ENCODE measurements around the gene C3orf18. TPM values are rescaled to one million over a fixed set of nuclear protein-coding genes. Genes with fewer than 3 reads are reported as not detected.

The C3orf18 gene
- total RNA-seq, 1 experiment from 2014 or later = 5.0 TPM

DNA sequence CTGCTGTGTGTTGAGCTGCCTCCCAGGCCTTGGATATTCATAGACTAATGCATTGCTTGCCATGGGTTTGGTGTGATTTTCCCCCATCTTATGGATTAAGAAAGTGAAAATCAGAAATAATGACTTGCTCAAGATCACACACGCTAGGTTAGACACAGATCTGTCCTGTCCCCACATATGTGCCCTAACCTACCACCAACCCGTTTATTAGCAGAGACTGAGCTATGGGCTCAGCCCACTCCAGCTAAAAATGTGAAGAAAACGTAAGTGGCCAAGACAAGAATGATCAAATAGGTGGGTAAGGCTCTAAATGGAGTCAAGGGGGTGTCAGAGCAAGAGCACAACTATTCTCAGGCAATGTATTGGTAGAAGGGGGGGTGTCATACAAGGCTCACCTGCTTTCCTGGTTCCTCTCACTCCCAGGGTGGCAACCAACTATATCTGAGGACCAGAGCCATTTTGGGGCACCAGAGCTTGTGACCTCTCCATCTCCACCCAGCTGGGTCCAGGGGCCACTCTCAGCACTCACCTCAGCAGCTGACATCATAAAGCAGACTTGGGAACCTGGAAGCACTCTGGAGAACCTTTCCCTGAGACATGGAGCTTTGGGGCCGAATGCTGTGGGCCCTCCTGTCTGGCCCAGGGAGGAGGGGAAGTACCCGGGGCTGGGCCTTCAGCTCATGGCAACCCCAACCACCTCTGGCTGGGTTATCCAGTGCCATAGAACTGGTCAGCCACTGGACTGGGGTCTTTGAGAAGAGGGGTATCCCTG, 3.1 kb upstream of the C3orf18 start:
- TF ChIP-seq POLR2AphosphoS5 (IDR thresholded peaks at IDR 0.05; ENCODE audit: low read depth, low read length) (no peak), REST (IDR thresholded peaks at IDR 0.05; ENCODE audit: insufficient read depth in 1 of 2, low read depth in 2 of 2, low read length in 1 of 2) (no peak), TCF7L2 (IDR thresholded peaks at IDR 0.05; ENCODE audit: low read depth, low read length) (no peak), SIN3A (IDR thresholded peaks at IDR 0.05; ENCODE audit: borderline replicate concordance, insufficient read depth, low read depth, low read length) (no peak)
- TF ChIP-seq, protein P1, sequence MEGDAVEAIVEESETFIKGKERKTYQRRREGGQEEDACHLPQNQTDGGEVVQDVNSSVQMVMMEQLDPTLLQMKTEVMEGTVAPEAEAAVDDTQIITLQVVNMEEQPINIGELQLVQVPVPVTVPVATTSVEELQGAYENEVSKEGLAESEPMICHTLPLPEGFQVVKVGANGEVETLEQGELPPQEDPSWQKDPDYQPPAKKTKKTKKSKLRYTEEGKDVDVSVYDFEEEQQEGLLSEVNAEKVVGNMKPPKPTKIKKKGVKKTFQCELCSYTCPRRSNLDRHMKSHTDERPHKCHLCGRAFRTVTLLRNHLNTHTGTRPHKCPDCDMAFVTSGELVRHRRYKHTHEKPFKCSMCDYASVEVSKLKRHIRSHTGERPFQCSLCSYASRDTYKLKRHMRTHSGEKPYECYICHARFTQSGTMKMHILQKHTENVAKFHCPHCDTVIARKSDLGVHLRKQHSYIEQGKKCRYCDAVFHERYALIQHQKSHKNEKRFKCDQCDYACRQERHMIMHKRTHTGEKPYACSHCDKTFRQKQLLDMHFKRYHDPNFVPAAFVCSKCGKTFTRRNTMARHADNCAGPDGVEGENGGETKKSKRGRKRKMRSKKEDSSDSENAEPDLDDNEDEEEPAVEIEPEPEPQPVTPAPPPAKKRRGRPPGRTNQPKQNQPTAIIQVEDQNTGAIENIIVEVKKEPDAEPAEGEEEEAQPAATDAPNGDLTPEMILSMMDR (IDR thresholded peaks at IDR 0.05) = no peak
- CTCF ChIA-PET = no interaction called here
- H3K27ac ChIP-seq (ENCODE audit: low read length) = no peak overlapping the region
- no peaks in the 10 kb centered on the region for H3K27me3 ChIP-seq (ENCODE audit: control insufficient read depth, insufficient read depth, low read length)
- POLR2A ChIA-PET = interaction anchor here (0.6 kb wide), 1 partner anchor 234 kb away, joined by 3 read pairs; no protein-coding TSS in a partner anchor
- DNase-seq (ENCODE audit: low read depth, low spot score) (no peak), ATAC-seq (no peak)
- peaks cover 9% of the 10 kb centered on the region for H3K4me1 ChIP-seq (ENCODE audit: control insufficient read depth, insufficient read depth, low read length)
- TSS peak; percentile 81 for BruUV-seq (replicated peaks)
- peaks cover 3% of the 10 kb centered on the region; the same call in 1 of the 2 replicates for H3K36me3 ChIP-seq (ENCODE audit: control insufficient read depth, insufficient read depth, low read length)
- peak overlapping the region in 1 of 2 experiments; percentile 91; a peak in 2 of 4 replicates for H3K4me3 ChIP-seq (ENCODE audit: low read depth in 2 of 2, low read length in 2 of 2)
- no peaks in the 10 kb centered on the region for H3K9me3 ChIP-seq (ENCODE audit: control insufficient read depth, insufficient read depth, low read depth, low read length)
- in situ Hi-C loops (cut with HindIII; ENCODE audit: low pct_unique_long_range_greater_than_20kb, low sequenced_read_pairs) (no loop called here), intact Hi-C loops (cut with micrococcal nuclease; ENCODE audit: unreplicated experiment) (no loop called here)

GRCh38 chr3:50568947-50569749, 1.6 kb upstream of the C3orf18 start, which contains the start of gene HEMK1:
Gene HEMK1, plus strand, starts transcription at chr3:50569522. Its CDS starts 1,583 bp downstream, at chr3:50571105.
- in situ Hi-C loops (cut with HindIII; ENCODE audit: low pct_unique_long_range_greater_than_20kb, low sequenced_read_pairs) (no loop called here), intact Hi-C loops (cut with micrococcal nuclease; ENCODE audit: unreplicated experiment) (no loop called here)
- no peaks in the 10 kb centered on the region for H3K9me3 ChIP-seq (ENCODE audit: control insufficient read depth, insufficient read depth, low read depth, low read length)
- H3K27me3 ChIP-seq (ENCODE audit: control insufficient read depth, insufficient read depth, low read length) = no peaks in the 10 kb centered on the region
- POLR2A ChIA-PET = no interaction called here
- H3K27ac ChIP-seq (ENCODE audit: low read length) = peak within 1 kb of the TSS; percentile 84
- ATAC-seq (peak; percentile 90), DNase-seq (ENCODE audit: low read depth, low spot score) (peak; percentile 61)
- BruUV-seq (replicated peaks) = no TSS peak
- TF ChIP-seq POLR2AphosphoS5 (IDR thresholded peaks at IDR 0.05; ENCODE audit: low read depth, low read length) (peak; percentile 71), SIN3A (IDR thresholded peaks at IDR 0.05; ENCODE audit: borderline replicate concordance, insufficient read depth, low read depth, low read length) (peak; percentile 62; the same call in 1 of the 2 replicates), TCF7L2 (IDR thresholded peaks at IDR 0.05; ENCODE audit: low read depth, low read length) (no peak), REST (IDR thresholded peaks at IDR 0.05; ENCODE audit: insufficient read depth in 1 of 2, low read depth in 2 of 2, low read length in 1 of 2) (no peak)
- TF ChIP-seq, protein P1 (IDR thresholded peaks at IDR 0.05) = no peak
- CTCF ChIA-PET = interaction anchor here (0.6 kb wide), 2 partner anchors 20 to 811 kb away, joined by 3 to 4 read pairs; no protein-coding TSS in a partner anchor
- H3K4me1 ChIP-seq (ENCODE audit: control insufficient read depth, insufficient read depth, low read length) = peaks cover 9% of the 10 kb centered on the region
- peaks cover 3% of the 10 kb centered on the region; the same call in 1 of the 2 replicates for H3K36me3 ChIP-seq (ENCODE audit: control insufficient read depth, insufficient read depth, low read length)
- peak within 1 kb of the TSS; percentile 83 to 91 for H3K4me3 ChIP-seq (ENCODE audit: low read depth in 2 of 2, low read length in 2 of 2)

Measured in Panc1 (cell line).